Lower leg skin (tissue), 4 donors: ENCODE measurements around the gene HOXA5. TPM values are rescaled to one million over a fixed set of nuclear protein-coding genes. Genes with fewer than 3 reads are reported as not detected.

Experiments used
- DNase-seq, 2 donors: peaks; one replicate each; pipeline ENCODE4 v3.0.0-alpha.2; 2019; ENCODE audit warnings: low spot score in 2 of 2
- H3K4me3 ChIP-seq: fragments of 200-600 bp; sonication (generic); 2 replicates; pipeline ENCODE4 v1.5.1; 2017; ENCODE audit warnings: mild to moderate bottlenecking, low read depth; ENCODE audit not compliant: poor library complexity, severe bottlenecking
- POLR2A ChIP-seq, 2 donors: fragments of 450-650 bp; IDR thresholded peaks; one replicate each; pipeline ENCODE4 v1.6.1; 2016 to 2017; ENCODE audit warnings: antibody characterized with exemption in 2 of 2, mild to moderate bottlenecking in 1 of 2, moderate library complexity in 1 of 2
- WGBS, 2 donors: methylation state at CpG; one replicate each; pipeline ENCODE4 v1.1.5; 2018; 5-methylcytosine and 5-hydroxymethylcytosine counted together
- intact Hi-C: fragments of 100-400 bp; cut with DNase I; formaldehyde crosslinking; loops from one replicate; pipeline ENCODE4 v1.15.0; 2023; ENCODE audit warnings: low total_unique reads
- total RNA-seq, 4 donors: library from RNA; depleted of rRNA; stranded (reverse); fragments of >200 nt; gene quantifications; one replicate each; pipeline ENCODE4 v1.1.0, GENCODE V29; 2016
- TF ChIP-seq, protein P1 (sequence below), 3 donors: fragments of 450-650 bp; IDR thresholded peaks; one replicate each; pipeline ENCODE4 v1.5.1; 2016; ENCODE audit warnings: antibody characterized with exemption in 3 of 3, mild to moderate bottlenecking in 3 of 3, moderate library complexity in 2 of 3

The HOXA5 gene
- total RNA-seq, 4 donors from 2014 or later: 5.1 to 15.1 (median 6.1) TPM

- intact Hi-C loops: loop anchor here (5.0 kb wide), 1 partner anchor 290 kb away; the partner anchor contains the start of gene SKAP2
- H3K4me3 ChIP-seq: peak within 1 kb of the TSS; percentile 45
- TF ChIP-seq POLR2A (IDR thresholded peaks at IDR 0.05): no peak
- TF ChIP-seq, protein P1, sequence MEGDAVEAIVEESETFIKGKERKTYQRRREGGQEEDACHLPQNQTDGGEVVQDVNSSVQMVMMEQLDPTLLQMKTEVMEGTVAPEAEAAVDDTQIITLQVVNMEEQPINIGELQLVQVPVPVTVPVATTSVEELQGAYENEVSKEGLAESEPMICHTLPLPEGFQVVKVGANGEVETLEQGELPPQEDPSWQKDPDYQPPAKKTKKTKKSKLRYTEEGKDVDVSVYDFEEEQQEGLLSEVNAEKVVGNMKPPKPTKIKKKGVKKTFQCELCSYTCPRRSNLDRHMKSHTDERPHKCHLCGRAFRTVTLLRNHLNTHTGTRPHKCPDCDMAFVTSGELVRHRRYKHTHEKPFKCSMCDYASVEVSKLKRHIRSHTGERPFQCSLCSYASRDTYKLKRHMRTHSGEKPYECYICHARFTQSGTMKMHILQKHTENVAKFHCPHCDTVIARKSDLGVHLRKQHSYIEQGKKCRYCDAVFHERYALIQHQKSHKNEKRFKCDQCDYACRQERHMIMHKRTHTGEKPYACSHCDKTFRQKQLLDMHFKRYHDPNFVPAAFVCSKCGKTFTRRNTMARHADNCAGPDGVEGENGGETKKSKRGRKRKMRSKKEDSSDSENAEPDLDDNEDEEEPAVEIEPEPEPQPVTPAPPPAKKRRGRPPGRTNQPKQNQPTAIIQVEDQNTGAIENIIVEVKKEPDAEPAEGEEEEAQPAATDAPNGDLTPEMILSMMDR (IDR thresholded peaks at IDR 0.05): no peak
- WGBS, 2 donors: 5 to 7% methylated on average over 44 to 53 of the region's 53 CpGs
- DNase-seq: peak; percentile 67 to 87
Measured at GRCh38 chr7:27151931-27152815, 8.7 kb upstream of the HOXA5 start, which contains the start of gene HOXA3. HOXA3 (minus strand) TSS chr7:27152583; CDS start chr7:27110640, 41,943 bp downstream.

DNA sequence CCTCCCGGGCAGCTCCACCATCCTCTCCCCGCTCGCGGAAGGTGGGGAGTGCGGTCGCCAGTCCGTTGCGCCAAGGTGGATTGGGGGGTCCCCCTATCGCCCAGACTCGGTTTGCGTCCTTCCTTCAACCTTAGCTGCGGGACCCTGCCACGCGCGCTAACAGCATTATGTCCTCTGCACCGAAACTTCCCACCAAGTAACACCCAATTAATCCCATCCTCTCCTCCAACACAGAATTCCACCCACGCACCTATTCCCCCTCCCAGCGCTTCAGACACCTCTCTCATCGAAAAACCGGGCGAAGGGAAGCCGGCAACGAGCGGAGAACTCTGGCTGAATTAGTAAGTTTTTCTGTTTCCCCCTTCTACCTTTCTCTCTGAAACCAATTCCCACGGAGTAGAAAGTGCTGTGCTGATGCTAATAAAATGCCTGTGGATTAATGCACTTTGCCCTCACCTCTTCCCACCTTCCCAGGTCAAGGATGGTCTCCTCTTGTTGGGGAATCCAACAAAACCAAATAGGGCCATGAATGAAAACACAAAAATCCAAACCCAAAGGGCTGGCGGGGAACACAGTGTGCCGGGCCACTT, 8.0 kb upstream of the HOXA5 start:
- WGBS, 2 donors: 5% methylated on average over 27 of the region's 27 CpGs
- intact Hi-C loops: loop anchor here (5.0 kb wide), 1 partner anchor 289 kb away; the partner anchor contains the start of gene SKAP2
- peak overlapping the region; percentile 45 for H3K4me3 ChIP-seq
- no peak for TF ChIP-seq POLR2A (IDR thresholded peaks at IDR 0.05)
- TF ChIP-seq, protein P1 (IDR thresholded peaks at IDR 0.05): no peak
- DNase-seq: peak in 1 of 2 donors; percentile 89

DNA sequence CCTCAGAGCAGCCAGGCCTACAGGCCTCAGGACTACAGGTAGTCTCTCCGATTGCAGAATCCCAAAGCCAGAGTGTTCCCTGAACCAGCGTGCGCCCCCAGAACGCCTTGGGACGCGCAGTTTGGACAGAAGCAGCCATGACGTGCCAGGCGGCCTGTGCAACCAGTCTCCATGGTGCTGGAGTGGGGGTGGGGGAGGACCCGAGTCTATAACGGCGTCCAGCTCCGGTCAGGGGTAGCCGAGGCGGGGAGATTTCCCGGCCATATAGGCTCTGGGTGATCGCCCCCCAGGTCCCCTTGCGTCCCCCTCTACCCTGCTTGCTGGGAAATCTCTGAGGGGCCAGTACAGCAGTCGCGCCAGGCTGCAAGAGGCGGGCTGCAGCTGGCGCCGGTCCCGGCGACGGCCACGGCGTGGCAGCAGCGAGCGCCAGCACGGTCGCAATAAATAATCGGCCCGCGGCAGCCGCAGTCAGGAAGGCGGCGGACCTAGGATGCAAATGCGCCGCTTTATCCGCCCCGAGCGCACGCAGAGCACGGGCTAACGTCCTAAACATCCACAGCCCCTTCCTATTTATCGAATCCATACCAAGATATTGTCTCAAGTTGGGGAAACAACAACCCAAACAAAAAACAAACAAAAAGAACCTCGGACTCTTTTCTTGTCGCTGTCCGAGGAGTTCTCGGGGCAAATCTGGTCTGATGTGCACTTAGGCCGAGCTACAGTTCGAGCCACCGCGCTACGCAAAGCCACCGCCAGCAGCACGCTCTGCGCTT, 7.3 kb upstream of the HOXA5 start:
- peak; percentile 65 to 96 for DNase-seq
- whole genome bisulfite sequencing, 2 donors: 1 to 2% methylated on average over 38 to 42 of the region's 58 CpGs
- TF ChIP-seq, protein P1 (IDR thresholded peaks at IDR 0.05): peak in 1 of 3 donors; percentile 38
- no peak for TF ChIP-seq POLR2A (IDR thresholded peaks at IDR 0.05)
- H3K4me3 ChIP-seq: peak overlapping the region; percentile 45
- intact Hi-C loops: loop anchor here (5.0 kb wide), 1 partner anchor 288 kb away; the partner anchor contains the start of gene SKAP2

- H3K4me3 ChIP-seq: peak overlapping the region; percentile 33
- TF ChIP-seq, protein P1 (IDR thresholded peaks at IDR 0.05): no peak
- no peak for TF ChIP-seq POLR2A (IDR thresholded peaks at IDR 0.05)
- DNase-seq: peak; percentile 20 to 86
- intact Hi-C loops: loop anchor here (5.0 kb wide), 1 partner anchor 288 kb away; the partner anchor contains the start of gene SKAP2
- 26 to 28% methylated on average over 13 of the region's 13 CpGs for WGBS, 2 donors
Measured at GRCh38 chr7:27149842-27150567, 6.5 kb upstream of the HOXA5 start.
